HEK293 (cell line): ENCODE results near the gene DIRAS1.
A peak's percentile ranks its signal among the peaks of the same experiment; 100 is the strongest.

Experiments
- CTCF ChIA-PET: fragments of 350-600 bp; formaldehyde crosslinking; extraction: SDS; loops from one replicate; lab custom pipeline; 2021; ENCODE audit warnings: antibody characterized with exemption; lab: Yijun Ruan, JAX
- POLR2A ChIA-PET: fragments of 300-600 bp; formaldehyde crosslinking; extraction: SDS; loops from one replicate; lab custom pipeline; 2020; ENCODE audit warnings: antibody characterized with exemption, inconsistent platforms; lab: Yijun Ruan, JAX
- H3K27ac ChIP-seq: fragments of 200-500 bp; sonication (Bioruptor generic); 2 replicates; pipeline ENCODE4 v1.5.1; 2014; ENCODE audit warnings: low read depth, low read length, control low read depth, inconsistent platforms; ENCODE audit errors: extremely low read depth
- H3K36me3 ChIP-seq, 2 experiments: fragments of 200-500 bp in 1 of 2; sonication (Bioruptor generic) in 1 of 2; 1 replicate in 1 of 2; 2 replicates in 1 of 2; pipeline ENCODE4 v1.5.1; 2014 to 2017; ENCODE audit warnings: inconsistent platforms in 2 of 2, low read length in 2 of 2; ENCODE audit not compliant: control insufficient read depth in 2 of 2, insufficient read depth in 1 of 2
- H3K4me1 ChIP-seq: fragments of 200-500 bp; sonication (Bioruptor generic); 2 replicates; pipeline ENCODE4 v1.5.1; 2014; ENCODE audit warnings: mild to moderate bottlenecking, low read length, inconsistent platforms; ENCODE audit not compliant: control insufficient read depth, insufficient read depth
- H3K4me3 ChIP-seq: 2 replicates; pipeline ENCODE4 v1.5.1; 2011; ENCODE audit warnings: low read depth, mild to moderate bottlenecking, control low read depth, low read length, moderate library complexity
- H3K9me3 ChIP-seq: fragments of 200-500 bp; sonication (Bioruptor generic); 2 replicates; pipeline ENCODE4 v1.5.1; 2014; ENCODE audit warnings: low read depth, low read length, inconsistent platforms; ENCODE audit not compliant: control insufficient read depth, insufficient read depth
- ATF2 ChIP-seq: fragments of 450-650 bp; formaldehyde crosslinking; IDR thresholded peaks from 2 replicates; pipeline ENCODE4 v1.5.1; 2016; ENCODE audit warnings: missing biosample characterization, missing genetic modification characterization, low read depth
- CTCF ChIP-seq: fragments of 450-650 bp; formaldehyde crosslinking; IDR thresholded peaks from 2 replicates; pipeline ENCODE4 v1.5.1; 2016; ENCODE audit warnings: missing biosample characterization, missing genetic modification characterization
- GLIS2 ChIP-seq: fragments of 450-650 bp; formaldehyde crosslinking; IDR thresholded peaks from 2 replicates; pipeline ENCODE4 v1.5.1; 2016; ENCODE audit warnings: missing biosample characterization, missing genetic modification characterization
- KLF1 ChIP-seq: fragments of 450-650 bp; formaldehyde crosslinking; IDR thresholded peaks from 2 replicates; pipeline ENCODE4 v1.5.1; 2016; ENCODE audit warnings: missing biosample characterization, missing genetic modification characterization
- MYNN ChIP-seq: fragments of 450-650 bp; formaldehyde crosslinking; IDR thresholded peaks from 2 replicates; pipeline ENCODE4 v1.5.1; 2016; ENCODE audit warnings: missing biosample characterization, missing genetic modification characterization, borderline replicate concordance
- PATZ1 ChIP-seq: fragments of 450-650 bp; formaldehyde crosslinking; IDR thresholded peaks from 2 replicates; pipeline ENCODE4 v1.5.1; 2016; ENCODE audit warnings: missing biosample characterization, missing genetic modification characterization
- SP3 ChIP-seq: fragments of 450-650 bp; formaldehyde crosslinking; IDR thresholded peaks from 2 replicates; pipeline ENCODE4 v1.5.1; 2016; ENCODE audit warnings: missing biosample characterization, missing genetic modification characterization
- ZBTB10 ChIP-seq: fragments of 450-650 bp; formaldehyde crosslinking; IDR thresholded peaks from 2 replicates; pipeline ENCODE4 v1.5.1; 2016; ENCODE audit warnings: missing biosample characterization, missing genetic modification characterization
- ZBTB20 ChIP-seq: fragments of 450-650 bp; formaldehyde crosslinking; IDR thresholded peaks from 2 replicates; pipeline ENCODE4 v1.5.1; 2016; ENCODE audit warnings: missing biosample characterization, missing genetic modification characterization
- ZBTB21 ChIP-seq: fragments of 450-650 bp; formaldehyde crosslinking; IDR thresholded peaks from 2 replicates; pipeline ENCODE4 v1.5.1; 2017; ENCODE audit warnings: missing biosample characterization, missing genetic modification characterization
- ZBTB26 ChIP-seq: fragments of 450-650 bp; formaldehyde crosslinking; optimal IDR thresholded peaks from 2 replicates; pipeline ENCODE3; 2016; ENCODE audit warnings: missing biosample characterization, mild to moderate bottlenecking, missing genetic modification characterization
- ZBTB8A ChIP-seq: fragments of 450-650 bp; formaldehyde crosslinking; IDR thresholded peaks from 2 replicates; pipeline ENCODE4 v1.5.1; 2016; ENCODE audit warnings: missing biosample characterization, missing genetic modification characterization
- ZFHX2 ChIP-seq: fragments of 450-650 bp; formaldehyde crosslinking; conservative IDR thresholded peaks from 2 replicates; pipeline ENCODE4 v1.5.1; 2016; ENCODE audit warnings: missing biosample characterization, missing genetic modification characterization
- ZNF146 ChIP-seq: fragments of 450-650 bp; formaldehyde crosslinking; IDR thresholded peaks from 2 replicates; pipeline ENCODE4 v1.5.1; 2016; ENCODE audit warnings: missing biosample characterization, missing genetic modification characterization
- ZNF157 ChIP-seq: fragments of 450-650 bp; formaldehyde crosslinking; IDR thresholded peaks from 2 replicates; pipeline ENCODE4 v1.5.1; 2016; ENCODE audit warnings: missing biosample characterization, missing genetic modification characterization
- ZNF175 ChIP-seq: fragments of 450-650 bp; formaldehyde crosslinking; IDR thresholded peaks from 2 replicates; pipeline ENCODE4 v1.5.1; 2016; ENCODE audit warnings: missing biosample characterization, missing genetic modification characterization
- ZNF335 ChIP-seq: fragments of 450-650 bp; formaldehyde crosslinking; conservative IDR thresholded peaks from 2 replicates; pipeline ENCODE4 v1.5.1; 2016; ENCODE audit warnings: missing biosample characterization, missing genetic modification characterization
- ZNF571 ChIP-seq: fragments of 450-650 bp; formaldehyde crosslinking; IDR thresholded peaks from 2 replicates; pipeline ENCODE4 v1.5.0; 2017; ENCODE audit warnings: missing biosample characterization, missing genetic modification characterization
- ZNF596 ChIP-seq: fragments of 450-650 bp; IDR thresholded peaks from 2 replicates; pipeline ENCODE4 v1.5.0; 2018; ENCODE audit warnings: missing biosample characterization, mild to moderate bottlenecking, missing genetic modification characterization, moderate library complexity
- ZNF629 ChIP-seq: fragments of 450-650 bp; formaldehyde crosslinking; IDR thresholded peaks from 2 replicates; pipeline ENCODE4 v1.5.1; 2017; ENCODE audit warnings: missing biosample characterization, missing genetic modification characterization
- ZNF664 ChIP-seq: fragments of 450-650 bp; formaldehyde crosslinking; IDR thresholded peaks from 2 replicates; pipeline ENCODE4 v1.5.1; 2016; ENCODE audit warnings: missing biosample characterization, missing genetic modification characterization
- ZNF776 ChIP-seq: fragments of 450-650 bp; formaldehyde crosslinking; IDR thresholded peaks from 2 replicates; pipeline ENCODE4 v1.5.0; 2017; ENCODE audit warnings: missing biosample characterization, missing genetic modification characterization, borderline replicate concordance
- ZSCAN5A ChIP-seq: fragments of 450-650 bp; formaldehyde crosslinking; IDR thresholded peaks from 2 replicates; pipeline ENCODE4 v1.5.1; 2016; ENCODE audit warnings: missing biosample characterization, missing genetic modification characterization

DIRAS1 gene

GRCh38 chr19:2722541-2723344 is 1.6 kb upstream of the DIRAS1 start (continued):
- no peak for TF ChIP-seq ZBTB10 (tag by site-specific recombination)
- no peak for TF ChIP-seq ZSCAN5A (tag by site-specific recombination)
- no peak for TF ChIP-seq ZNF157 (tag by site-specific recombination)
- TF ChIP-seq, all 188 proteins: peak for 15

GRCh38 chr19:2721570-2722540 is 683 bp upstream of the DIRAS1 start:
- CTCF ChIA-PET: no interaction called here
- Histone ChIP-seq H3K9me3 (no peaks in the 10 kb centered on the region), H3K4me3 (peak overlapping the region; percentile 24)
- TF ChIP-seq ZNF596 (tag by site-specific recombination) (no peak), ZNF664 (tag by site-specific recombination) (no peak), ZNF571 (no peak), ZNF146 (tag by site-specific recombination) (no peak), MYNN (tag by site-specific recombination) (no peak), ZFHX2 (tag by site-specific recombination) (peak; percentile 62; the same call in 1 of the 2 replicates), ZBTB21 (no peak), ZBTB20 (tag by site-specific recombination) (0 out of 2 replicates have a peak, but pooled peaks have one; percentile 15), ATF2 (tag by site-specific recombination) (no peak), ZNF776 (tag by site-specific recombination) (no peak), SP3 (tag by site-specific recombination) (peak; percentile 59), ZNF335 (peak; percentile 31; the same call in 1 of the 2 replicates), ZBTB26 (tag by site-specific recombination) (peak; percentile 36), CTCF (tag by site-specific recombination) (no peak), GLIS2 (tag by site-specific recombination) (peak; percentile 29; the same call in 1 of the 2 replicates), ZNF175 (tag by site-specific recombination) (no peak), PATZ1 (peak; percentile 72; the same call in 1 of the 2 replicates), ZNF629 (no peak), ZBTB8A (tag by site-specific recombination) (peak; percentile 28; the same call in 1 of the 2 replicates), KLF1 (tag by site-specific recombination) (peak; percentile 71)

More at GRCh38 chr19:2721570-2722540, 683 bp upstream of the DIRAS1 start:
- POLR2A ChIA-PET: interaction anchor here (1.1 kb wide), 1 partner anchor 20 kb away, joined by 3 read pairs; no protein-coding TSS in a partner anchor
- H3K27ac ChIP-seq: no peak overlapping the region
- no peaks in the 10 kb centered on the region for H3K4me1 ChIP-seq
- H3K36me3 ChIP-seq: peaks cover 0 to 11% of the 10 kb centered on the region in 2 experiments; a peak in 1 of 3 replicates
